KG1 (cell line): Measurements from ENCODE around the gene ZCCHC17.

ENCODE experiments used
- DNase-seq: peaks from one replicate; lab custom pipeline; 2025; lab: John Stamatoyannopoulos, UW

The ZCCHC17 gene

DNA sequence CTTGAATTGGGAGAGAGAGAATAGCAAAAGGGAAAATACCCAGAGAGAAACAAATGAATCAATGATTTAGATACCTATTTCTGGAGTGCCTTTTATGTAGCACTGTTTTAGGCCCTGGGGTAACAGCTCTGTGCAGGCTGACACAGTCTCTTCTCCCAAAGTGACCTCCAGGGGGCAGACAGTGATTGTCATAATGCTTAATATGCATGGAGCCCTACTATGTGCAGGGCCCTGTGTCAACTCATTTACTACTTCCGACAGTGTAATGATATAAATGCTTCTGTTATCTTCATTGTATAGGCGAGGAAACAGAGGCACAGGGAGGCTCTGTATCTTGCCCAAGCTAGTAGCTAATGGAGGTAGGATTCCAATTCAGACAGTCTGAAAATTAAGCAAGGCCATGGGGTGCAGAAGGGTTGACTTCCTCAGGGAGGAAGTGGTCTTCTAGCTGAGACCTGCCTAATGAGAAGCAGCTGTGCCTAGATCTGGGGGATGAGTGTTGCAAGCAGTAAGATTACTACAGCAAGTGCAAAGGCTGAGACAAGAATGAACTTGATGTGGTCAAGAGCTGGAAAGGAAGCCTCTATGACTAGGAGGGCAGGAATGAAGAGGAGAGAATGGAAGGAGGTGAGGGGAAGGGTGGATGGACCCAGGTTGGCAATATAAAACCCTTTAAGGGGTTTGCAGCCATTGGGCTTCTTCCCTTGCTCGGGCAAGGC is 100.0 kb downstream of the ZCCHC17 start:
- no peak for DNase-seq

DNA sequence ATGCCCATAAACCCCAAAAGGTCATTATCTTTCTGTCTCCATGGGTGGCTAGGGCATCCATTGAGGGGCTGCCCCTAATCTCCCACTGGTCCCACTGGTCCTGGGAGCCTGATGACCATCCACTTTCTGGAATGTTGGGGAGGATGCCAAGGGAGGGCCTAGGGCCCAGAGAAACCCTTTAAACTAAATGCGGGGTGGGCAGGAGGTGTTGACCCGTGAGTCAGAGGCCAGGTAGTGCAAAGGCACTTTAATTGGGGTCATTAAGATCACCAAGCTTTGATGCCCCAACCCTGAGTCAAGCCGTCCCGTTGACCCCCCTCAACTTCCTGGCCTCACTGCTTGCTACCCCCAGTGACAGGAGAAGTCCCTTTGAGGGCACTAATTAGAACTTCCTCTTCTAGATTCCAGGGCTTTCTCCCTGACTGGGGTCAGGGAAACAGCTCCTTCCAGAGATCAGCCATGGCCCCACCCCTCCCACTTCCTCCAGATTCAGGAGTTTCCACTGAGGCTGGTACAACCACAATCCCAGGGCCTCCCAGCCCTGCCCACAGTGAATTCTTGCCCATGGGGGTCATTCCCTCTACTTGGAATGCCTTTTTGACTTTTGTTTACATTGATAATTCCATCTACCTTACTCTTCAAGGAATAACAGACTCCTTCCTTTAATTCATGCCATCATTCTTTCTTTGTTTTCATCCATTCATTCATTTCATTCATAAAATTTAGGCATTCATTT is 100.7 kb downstream of the ZCCHC17 start:
- DNase-seq = no peak

DNA sequence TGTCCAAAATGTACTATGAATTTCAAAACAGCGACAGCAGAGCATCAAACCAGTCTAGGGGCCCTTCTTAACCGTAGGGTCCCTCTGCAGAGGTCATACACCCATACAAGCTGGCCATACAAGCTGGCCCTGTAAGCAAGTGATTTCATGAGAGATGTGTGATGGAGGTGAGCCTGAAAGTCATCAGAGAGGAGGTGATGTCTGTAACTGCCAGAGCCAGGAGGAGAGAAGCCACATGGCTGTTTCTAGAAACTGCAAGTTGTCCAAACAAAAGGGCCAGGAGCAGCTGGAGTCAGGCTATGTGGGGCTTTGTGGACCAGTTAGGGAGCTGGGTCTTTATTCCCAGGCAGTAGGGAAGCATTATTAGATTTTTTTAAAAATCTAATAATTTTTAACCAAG is 101.4 kb downstream of the ZCCHC17 start:
- no peak for DNase-seq

DNA sequence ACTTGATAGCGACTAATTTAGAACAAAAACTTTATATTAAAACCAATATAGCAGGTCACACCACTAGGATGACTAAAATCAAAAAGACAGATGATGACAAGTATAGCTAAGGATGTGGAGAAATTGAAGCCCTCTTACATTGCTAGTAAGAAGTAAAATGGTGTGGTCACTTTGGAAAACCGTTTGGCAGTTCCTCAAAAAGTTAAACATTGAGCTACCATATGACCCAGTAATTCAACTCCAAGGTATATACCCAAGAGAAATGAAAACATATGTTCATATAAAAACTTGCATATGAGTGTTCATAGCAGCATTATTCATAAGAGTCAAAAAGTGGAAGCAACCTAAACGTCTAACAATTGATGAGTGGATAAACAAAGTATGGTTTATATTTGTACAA is 103.1 kb downstream of the ZCCHC17 start:
- DNase-seq = no peak

DNA sequence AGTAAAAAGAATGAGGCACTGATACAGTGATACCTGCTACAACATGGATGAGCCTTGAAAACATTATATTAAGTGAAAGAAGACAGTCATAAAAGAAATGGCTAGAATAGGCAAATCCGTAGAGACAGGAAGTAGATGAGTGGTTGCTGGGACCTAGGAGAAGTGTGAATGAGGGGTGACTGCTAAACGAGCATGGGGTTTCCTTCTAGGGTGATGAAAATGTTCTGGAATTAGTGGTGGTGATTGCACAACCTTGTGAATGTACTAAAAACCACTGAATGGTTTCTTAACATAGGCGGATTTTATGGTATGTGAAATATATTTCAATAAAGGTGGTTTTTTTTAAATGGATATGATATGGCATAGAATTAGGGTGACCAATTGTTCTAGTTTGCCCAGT is 103.6 kb downstream of the ZCCHC17 start:
- no peak for DNase-seq

DNA sequence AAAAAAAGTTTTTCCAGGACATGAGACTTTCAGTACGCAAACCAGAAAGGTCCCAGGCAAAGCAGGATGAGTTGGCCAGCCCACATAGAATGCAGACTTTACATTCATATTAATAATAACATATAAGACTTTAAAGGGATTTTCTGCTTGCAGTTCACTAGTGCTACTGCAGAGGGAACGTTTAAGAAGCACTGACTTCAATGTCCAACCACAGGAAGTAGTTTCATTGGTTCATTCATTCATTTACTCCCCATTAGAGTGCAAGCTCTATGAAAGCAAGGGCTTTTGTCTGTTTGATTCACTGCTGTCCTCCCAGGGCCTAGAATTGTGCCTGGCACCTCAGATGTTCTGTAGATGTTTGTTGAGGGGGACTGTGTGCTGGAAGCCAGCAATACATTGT is 104.4 kb downstream of the ZCCHC17 start:
- no peak for DNase-seq

DNA sequence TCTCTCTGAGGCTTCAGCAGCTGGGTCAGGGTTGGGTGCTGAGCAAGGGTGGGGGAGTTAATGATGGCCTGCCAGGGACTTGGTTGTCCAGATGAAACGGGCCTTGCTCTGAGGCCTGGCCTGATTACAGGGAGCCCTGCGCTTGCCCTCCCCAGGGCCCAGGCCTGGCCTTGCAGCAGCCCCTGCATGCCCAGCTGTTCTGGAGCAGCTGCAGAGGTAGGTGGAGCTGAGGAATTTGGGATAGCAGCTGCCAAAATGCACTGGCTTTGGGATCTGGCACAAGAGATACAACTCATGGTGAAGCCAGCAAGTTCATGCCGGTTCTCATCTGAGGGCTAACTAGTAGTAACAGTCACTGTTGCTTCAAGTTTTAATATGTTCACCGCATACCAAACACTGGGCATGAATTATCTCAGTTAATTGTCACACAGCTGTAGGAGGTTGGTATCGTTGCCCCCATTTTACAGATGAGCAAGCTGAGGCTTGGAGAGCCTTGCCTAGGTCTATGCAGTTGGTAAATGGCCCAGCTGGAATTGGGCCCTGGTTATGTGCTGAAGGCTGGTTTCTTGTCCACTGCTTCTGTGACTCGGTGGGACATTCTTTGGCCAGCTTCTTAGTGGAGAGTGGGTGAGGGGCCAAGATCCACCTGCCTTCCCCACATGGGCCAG is 108.9 kb downstream of the ZCCHC17 start:
- no peak for DNase-seq

DNA sequence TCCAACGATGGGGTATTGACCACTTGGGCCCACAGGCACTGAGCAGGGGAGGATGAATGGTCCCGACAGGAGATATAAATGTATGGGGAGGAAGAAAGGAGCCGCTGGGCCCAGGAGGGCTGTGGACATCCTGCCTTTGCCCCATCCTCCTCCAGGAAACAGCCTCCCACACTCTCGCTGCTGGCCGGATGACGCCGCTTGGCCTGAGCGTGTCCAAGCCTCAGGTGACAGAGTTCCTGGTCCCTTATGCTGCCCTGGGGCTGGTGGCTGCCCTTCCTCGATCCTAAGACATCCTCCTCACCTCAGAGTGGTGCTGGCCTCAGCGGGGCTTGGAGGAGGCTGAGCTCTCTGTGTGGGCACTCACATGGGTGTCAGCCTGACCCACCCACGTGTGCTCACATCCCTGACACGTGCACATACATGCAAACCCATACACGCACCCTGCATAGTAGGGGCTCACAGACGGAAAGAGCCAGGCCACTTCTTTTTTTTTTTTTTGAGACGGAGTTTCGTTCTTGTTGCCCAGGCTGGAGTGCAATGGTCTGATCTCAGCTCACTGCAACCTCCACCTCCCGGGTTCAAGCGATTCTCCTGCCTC is 110.3 kb downstream of the ZCCHC17 start:
- no peak for DNase-seq

DNA sequence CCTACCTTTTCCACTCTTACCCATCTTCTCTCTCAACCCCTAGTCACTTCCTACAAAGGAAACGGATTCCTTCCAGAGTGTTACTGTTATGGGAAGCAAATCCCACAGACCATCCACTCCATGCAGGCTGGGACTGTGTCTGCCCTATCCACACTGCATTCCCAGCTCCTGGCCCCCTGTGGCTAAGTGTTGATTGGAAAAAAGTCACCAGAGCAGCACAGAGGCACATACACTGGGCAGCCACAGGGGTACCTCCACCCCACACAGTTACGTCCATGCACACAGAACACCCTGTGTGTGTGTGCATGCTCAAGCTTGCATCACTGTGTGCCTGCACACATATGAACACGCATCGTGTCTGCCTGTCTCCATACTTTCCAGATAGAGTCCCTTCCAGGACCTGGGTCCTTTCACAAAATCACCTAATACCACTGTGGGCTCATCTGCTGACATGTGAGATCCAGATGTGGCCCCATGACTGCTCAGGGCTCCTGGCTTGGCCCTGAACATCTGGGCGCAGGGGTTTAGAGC is 112.0 kb downstream of the ZCCHC17 start:
- DNase-seq = no peak

DNA sequence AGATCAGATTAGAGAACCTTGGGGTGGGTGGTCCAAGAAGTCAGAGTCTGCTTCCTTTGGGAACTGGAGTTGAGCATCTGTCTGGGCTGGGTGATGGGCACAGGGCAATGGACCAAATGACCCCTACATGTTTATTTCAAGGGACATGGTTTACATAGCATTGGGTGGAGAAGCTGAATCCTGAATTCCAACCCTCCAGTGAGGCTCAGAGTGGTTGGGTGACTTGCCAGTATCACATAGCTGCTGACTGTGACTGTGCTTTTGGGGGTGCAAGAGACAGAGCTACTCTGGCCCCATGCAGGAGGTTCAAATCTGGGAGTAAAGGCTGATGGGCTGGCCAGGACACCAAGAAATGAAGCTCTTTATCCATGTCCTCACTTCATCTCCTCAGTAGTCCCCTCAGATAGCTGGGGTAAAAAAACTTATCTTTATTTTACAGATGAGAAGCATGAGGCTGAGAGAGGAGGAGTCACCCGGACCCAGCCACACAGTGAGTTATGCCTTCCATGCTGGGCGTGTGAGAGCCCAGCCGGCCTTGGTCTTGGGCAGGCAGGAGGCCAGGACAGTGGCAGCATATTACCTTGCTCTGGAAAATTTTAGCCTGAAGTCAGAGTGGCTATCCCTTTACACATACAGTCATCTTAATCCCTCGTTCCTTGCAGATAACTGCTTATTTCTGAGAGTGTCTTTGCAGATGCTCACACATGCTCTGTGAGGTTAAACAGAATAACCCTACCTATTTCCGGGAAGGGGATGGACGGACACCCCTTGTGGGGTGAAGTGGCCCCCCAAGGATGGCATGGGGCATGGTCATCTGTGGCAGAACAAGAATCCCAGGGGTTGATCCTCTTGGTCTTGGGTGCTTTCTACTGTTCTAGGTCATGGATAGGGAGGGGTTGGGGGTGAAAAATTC is 113.4 kb downstream of the ZCCHC17 start:
- DNase-seq = no peak

DNA sequence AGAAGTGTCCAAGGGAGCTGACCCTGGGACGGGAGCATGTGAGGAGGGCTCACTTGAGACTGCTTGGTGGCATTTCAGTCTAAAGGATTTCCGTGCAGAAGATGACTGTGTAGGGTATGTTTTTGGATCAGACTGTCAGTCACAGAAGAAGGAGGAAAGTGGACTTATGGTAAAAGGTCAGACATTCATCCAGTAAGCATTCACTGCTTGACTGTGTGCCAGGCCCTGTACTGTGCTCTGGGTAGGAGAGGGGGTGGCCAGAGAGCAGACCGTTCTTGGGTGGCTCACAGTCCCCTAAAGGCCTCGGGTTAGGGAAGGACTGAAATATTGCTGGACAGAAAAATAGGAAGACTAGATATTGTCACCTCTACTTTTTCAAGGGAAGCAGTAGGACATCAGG is 114.0 kb downstream of the ZCCHC17 start:
- no peak for DNase-seq

DNA sequence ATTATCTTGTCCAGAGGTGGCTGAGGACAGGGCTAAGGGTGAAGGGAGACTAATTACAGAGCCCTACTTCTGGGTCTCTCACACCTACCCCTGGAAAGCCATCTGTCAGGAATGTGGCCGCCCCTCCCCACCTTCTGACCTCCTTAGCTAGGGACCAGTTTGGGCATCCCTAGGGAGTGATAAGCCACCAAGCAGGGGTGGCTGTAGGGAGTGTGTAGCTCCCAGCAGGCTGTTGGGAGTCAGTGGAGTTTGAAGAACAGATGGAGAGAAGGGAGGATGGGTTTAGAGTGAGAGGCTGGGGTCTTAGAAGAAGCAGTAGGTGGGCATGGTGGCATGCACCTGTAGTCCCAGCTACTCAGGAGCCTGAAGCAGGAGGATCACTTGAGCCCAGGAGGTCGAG is 115.4 kb downstream of the ZCCHC17 start:
- DNase-seq = no peak

DNA sequence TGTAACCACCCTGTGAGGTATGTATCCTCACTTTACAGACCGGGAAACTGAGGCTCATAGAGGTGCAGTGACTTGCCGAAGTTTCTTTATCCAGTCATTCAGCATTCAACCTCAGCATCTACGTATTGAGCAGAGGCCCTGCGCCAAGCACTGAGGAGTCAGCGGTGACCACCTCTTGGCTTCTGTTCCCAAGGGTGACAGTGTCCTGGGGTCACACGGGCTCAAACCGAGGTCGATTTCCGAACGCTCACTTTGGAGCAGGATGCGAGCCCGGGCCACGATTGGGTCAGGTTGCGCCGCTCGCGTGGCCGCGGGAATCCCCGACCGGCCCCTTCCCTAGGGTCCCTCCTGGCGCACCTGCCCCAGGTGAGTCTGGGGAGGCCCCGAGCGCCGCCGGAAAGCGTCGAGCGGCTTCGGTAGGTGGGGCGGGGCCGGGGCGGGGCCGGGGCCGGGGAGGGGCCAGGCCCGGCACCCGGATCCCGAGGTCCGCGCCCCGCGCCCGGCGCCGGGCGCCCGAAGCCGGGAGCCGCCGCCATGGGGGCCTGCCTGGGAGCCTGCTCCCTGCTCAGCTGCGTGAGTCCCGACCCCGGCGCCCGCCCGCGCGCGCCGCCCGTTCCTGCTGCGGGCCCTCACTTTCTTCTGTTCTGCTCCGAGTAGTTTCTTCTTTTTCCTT is 116.0 kb downstream of the ZCCHC17 start, which contains the start of gene SERINC2:
Gene SERINC2 (plus strand): TSS at position 482 of the 673 bp plus-strand sequence. CDS start 53 bp downstream, at position 535.
- no peak for DNase-seq

DNA sequence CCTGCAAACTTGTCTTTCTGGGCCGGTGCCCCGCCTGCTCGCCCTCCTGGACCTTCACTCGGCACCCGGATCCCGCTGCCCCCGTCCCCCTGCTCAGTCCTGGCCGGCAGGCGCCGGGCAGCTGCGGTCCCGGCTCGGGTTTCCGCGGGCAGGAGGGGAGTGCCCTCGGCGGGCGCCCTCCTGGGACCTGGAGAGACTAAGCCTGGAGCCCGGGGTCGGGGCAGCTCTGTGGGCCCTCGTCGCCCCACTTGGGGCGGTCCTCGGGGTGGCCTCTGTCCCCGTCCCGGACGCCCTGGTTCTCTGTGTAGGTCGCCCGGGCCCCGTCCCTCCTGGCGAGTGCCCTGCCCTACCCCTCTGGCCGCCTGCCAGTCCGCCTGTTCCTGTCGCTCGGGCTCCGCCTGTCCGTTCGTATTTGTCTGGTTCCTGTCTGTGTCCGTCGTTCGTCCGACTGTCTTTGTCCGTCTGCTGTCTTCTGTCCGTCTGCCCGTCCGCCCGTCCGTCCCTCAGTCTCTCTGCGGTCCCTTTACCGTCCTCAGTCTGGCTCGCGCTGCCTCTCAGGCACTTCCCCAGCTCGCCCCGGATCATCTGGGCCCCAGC is 116.7 kb downstream of the ZCCHC17 start:
- no peak for DNase-seq
